Measurements from ENCODE around the gene KRT12.

KRT12 gene

DNA sequence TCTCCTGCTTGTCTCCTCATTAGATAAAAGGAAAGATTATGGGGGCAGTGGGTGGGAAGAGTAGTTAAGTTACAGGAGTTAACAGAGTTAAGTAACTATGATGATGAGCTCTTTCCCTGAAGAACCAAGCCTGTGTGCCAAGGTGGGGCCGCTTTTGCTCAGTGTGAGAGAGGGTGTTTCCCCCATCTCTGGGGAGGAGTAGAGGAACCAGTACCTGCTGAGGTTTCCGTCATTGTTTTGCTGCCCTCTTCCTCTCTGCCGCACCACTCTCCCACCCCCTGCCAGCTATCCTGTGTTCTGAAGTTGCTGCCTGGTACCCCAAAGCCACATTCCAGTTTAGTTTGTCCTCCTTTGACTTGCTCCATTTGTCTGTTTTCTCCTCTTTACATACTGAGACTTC is 23.8 kb downstream of the KRT12 start:
- DNase-seq (ENCODE audit: low spot score): no peak

DNA sequence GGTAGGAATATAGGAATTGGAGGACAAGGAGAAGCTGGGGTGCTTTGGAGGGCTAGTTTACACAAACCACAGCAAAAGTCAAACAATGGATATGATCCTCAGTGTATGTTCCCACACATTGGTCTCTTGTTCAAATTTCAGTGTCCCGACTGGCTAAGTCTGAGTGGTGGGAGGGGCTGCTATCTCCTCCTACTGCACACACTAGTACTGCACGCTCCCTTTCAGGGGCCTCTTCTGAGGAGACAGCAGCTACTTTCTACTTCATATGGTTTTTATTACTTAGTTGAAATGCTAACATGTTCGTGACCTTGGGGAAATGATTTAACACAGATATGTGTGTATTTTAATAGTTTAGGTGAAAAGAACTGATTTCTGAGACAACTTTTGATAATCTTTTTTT is 25.8 kb downstream of the KRT12 start:
- no peak for DNase-seq (ENCODE audit: low spot score)

DNA sequence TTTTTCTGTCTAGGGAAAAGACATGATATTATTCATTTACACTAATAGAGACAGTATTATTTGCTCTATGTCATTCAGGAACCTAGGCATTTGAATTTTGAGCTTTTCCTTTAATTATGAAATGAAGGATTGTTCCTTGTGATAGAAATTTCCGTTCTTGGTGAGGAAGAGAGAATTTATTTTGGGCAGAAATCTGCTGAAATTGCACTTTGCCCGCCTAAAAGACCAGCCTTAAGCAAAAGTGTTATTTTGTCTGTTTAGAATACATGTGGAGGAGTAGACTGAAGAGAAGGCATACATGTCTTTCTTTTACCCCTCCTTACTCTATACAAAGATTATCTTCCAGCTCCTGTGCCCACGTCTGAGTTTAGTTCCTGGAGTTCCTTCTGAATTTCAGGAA is 27.8 kb downstream of the KRT12 start:
- no peak for DNase-seq (ENCODE audit: low spot score)

DNA sequence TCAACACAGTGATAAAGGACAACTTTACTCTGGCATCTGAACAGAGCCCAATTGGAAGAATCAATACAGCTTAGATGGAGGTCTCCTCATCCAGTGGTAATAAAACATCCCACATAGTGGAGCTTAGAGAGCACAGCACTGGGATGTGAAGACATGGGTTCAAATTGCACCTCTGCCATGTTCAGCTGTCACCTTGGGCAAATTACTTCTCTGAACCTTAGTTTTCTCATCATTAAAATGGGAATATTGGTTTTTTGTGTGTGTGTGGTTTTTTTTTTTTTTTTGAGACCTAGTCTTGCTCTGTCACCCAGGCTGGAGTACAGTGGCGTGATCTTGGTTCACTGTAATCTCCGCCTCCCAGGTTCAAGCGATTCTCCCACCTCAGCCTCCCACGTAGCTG is 31.0 kb downstream of the KRT12 start:
- DNase-seq (ENCODE audit: low spot score): no peak

DNA sequence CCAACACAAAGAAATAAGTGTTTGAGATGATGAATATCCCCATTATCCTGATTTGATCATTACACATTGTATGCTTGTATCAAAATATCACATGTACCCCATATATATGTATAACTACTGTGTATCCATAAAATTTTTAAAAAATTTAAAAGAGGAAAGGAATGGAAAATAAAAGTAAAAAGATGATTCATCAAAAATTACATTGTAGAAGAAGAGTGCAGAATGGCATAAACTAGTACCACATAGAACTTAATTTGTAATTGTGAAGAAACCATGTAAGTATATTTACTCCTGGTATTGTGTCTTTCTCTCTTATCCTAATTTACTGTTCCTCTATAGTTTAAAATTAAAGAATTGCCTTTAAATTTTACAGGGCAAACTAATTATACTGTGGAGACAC is 33.1 kb downstream of the KRT12 start:
- DNase-seq (ENCODE audit: low spot score): no peak

DNA sequence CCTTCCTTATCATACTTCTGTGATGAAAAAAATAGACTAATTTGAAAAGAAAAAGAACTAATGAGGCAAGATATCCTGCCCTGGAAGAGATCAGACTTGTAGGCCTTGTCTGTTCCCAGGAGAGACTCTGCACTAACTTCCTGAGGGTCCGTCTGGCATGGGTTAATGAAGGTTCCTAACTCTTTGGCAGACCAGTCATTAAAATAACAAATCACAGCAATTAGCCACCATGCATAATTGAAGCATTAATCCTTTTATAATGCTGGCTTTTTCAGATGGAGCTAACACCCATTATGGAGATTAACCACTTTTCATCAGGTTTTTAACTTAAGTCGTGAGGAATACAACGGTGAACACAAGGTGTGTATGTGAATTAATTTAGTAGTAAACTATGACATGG is 34.2 kb downstream of the KRT12 start:
- no peak for DNase-seq (ENCODE audit: low spot score)

DNA sequence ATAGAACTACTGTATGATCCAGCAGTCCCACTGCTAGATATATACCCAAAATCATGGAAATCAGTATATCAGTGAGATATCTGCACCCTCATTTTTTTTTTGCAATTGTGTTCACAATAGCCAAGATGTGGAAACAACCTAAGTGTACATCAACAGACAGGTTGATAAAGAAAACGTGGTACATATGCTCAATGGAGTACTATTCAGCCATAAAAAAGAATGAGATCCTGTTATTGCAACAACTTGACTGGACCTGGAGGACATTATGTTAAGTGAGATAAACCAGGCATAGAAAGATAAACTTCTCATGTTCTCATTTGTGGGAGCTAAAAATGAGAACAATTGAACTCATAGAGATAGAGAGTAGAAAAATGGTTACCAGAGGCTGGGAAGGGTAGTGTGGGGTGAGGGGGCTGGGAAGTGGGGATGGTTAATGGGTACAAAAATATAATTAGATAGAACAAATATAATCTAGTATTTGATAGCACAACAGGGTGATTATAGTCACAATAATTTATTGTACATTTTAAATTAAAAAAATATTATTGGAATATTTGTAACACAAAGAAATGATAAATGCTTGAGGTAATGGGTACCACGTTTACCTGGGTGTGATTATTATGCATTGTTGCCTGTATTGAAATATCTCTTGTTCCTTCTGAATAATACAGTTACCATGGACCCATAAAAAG is 36.8 kb downstream of the KRT12 start:
- DNase-seq (ENCODE audit: low spot score): no peak

DNA sequence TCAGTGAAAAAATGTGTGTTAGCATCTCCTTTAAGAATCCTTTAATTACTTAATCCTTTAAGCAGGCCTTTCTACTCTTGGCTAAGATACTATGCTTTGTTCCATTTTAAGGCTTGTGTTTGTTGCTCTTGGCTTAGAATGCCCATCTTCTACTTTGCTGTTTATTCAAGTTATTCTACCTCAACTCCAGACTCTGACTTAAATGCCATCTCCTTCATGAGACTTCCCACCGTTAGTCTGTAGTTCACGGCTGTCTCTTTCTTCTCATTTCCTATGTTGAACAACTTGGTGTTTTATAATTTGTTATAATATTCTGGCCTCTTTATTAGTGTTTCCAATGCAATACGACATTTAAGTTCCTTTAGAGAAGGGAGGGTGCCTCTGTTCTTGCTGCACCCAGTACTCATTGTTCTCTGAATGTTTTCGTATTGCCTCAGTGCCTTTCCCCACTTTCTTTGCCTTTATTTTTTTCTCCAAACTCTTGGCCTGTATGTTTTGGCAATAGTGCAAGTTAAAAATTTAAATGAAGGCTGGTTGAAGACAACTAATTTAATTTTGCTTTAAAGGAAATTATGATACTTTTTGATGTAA is 38.5 kb downstream of the KRT12 start:
- DNase-seq (ENCODE audit: low spot score): no peak

DNA sequence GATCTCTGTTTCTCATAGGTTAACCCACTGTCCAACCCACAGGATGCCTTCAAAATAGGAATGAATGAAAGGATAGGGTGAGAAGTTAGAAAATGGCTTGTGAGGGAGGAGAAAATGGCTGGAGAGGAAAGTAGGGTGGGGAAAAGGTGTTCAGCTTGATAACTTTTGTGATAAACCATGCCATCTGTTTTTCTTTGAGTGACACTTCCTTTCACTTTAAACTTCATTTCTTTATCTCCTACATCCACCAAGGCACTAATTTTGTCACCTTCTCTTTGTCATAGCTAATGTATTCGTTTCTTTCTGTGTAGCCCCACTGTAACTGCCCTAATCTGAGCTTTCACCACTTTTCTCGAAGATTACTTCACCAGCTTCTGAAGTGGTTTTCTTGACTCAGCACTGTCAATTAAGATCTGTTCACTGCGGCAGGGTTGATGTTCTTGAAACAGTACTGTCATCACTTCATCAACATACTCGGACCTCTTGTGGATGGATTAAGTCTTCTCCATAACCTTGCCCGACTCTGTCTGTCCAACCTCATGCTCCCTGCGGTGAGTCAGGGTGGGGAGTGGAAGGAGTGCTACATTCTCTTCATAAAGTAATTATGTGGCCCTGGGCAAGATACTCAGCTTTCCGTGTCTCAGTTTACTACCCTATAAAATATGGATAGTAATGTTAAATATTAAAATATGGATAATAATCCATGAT is 39.1 kb downstream of the KRT12 start:
- no peak for DNase-seq (ENCODE audit: low spot score)

DNA sequence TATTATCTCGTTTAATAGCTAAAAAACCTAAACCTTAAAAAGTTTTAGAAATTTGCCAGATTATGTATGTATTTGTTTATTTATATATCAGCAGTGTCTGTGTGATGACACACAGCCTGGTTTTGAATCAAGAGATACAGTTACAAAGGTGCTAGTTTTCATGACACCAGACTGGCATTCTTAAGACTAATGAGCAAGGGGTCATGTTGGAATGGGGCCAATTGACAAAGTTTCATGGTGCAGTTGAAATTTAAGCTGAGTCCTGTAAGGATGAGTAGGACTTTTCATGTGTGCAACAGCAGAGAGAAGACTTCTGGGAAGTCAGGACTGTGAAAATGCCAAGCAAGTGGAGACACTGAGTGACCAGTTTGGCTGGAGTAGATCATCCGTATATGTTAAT is 41.4 kb downstream of the KRT12 start:
- DNase-seq (ENCODE audit: low spot score): no peak

DNA sequence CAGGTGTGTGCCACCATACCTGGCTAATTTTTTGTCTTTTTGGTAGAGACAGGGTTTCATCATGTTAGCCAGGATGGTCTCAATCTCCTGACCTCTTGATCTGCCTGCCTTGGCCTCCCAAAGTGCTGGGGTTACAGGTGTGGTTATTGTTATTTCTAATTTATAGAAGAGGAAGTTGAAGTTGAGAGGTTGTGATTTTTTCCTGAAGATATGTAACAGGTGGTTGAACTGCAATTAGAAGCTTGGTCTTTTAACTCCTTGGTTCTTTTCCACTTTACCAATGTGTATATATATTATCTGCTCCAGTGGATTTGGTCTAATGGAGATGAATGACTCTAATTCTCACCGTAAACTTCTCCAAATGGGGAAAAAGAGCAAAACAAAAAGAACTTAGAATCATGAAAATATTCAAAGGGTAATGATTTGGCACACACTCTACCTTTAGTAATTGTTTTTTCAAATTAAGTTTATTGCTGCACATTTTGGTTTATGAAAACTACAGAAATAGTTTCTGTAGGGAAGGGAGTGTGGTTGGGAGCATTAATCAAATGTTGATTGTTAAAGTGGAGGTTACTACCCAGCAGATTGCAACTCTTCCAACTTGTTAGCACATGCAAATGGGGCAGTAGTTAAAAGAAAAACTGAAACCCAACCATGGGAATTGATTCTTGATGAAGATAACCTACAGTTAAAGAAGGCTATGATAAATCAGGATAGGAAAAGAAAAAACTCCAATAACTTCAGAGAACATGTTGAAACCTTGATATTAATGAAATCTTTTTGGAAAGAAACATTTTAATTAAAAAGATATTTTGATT is 42.8 kb downstream of the KRT12 start:
- DNase-seq (ENCODE audit: low spot score): no peak

DNA sequence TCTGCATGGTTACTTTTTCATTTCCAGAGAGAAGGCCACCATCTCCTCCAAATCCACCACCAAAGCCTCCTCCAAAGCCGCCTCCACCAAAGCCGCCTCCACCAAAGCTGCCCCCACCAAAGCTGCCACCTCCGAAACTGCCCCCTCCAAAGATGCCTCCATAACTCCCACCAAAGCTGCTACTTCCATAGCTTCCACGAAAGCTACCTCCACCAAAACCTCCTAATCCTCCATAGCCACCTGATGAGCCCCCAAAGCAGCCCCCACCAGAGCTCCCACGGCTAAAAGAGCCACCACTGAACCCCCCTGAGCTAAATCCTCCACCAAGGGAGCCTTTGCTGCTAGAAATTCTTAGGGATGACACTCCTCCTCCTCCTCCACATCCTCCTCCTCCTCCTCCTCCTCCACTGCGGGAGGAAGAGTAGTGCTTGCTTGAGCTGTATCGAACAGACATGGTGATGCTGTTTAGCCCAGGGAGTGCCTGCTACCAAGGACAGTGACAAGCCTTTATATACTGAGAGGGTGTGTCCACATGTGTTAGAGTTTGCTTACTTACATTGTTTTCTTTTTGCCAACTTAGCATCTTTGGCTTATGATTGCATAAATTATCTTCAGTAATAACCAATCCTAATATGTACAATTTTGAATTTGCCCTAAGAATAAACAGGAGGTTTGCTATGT is 44.8 kb downstream of the KRT12 start, which contains the start of gene KRT10:
TSS of gene KRT10 (minus strand) at position 483 of the 681 bp plus-strand sequence. CDS start at position 454, 29 bp downstream.
- DNase-seq (ENCODE audit: low spot score): no peak

DNA sequence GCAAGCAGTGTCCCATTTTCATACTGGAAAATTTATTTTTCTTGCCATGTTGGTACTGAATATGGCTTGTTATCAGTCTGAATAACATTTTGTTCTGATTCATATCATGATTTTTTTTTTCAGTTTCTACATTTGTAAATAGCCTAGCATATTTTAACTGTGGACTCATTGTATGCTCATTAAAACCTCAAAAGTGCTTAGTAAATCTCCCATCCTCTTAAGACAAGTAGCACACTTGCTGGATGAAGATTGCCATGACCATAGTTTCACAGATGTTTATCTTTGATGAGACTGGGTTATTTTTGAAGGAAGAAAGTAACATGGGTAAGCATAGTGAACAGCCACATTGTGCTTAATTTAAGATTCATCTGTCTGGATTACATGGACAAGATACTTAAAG is 45.5 kb downstream of the KRT12 start:
- no peak for DNase-seq (ENCODE audit: low spot score)

DNA sequence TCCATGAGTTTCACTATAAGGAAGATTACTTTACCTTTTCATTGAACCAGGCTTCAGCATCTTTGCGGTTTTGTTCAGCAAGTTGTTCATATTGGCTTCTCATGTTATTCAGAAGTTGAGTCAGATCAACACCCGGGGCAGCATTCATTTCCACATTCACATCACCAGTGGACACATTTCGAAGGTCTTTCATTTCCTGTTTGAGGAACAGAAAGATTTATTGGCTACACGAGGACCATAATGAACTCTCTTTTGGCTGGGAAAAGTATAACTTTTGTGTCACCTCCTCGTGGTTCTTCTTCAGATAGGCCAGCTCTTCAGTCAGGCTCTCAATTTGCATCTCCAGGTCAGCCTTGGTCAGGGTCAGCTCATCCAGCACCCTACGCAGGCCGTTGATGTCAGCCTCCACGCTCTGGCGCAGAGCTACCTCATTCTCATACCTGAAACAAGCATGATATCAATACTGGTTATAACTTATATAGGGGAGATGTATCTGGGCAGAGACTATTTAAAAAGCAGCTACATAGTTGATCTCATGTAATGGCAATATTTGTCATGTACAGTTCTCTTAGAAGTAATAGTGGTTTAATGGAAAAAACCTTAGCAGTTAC is 46.7 kb downstream of the KRT12 start:
- DNase-seq (ENCODE audit: low spot score): no peak

DNA sequence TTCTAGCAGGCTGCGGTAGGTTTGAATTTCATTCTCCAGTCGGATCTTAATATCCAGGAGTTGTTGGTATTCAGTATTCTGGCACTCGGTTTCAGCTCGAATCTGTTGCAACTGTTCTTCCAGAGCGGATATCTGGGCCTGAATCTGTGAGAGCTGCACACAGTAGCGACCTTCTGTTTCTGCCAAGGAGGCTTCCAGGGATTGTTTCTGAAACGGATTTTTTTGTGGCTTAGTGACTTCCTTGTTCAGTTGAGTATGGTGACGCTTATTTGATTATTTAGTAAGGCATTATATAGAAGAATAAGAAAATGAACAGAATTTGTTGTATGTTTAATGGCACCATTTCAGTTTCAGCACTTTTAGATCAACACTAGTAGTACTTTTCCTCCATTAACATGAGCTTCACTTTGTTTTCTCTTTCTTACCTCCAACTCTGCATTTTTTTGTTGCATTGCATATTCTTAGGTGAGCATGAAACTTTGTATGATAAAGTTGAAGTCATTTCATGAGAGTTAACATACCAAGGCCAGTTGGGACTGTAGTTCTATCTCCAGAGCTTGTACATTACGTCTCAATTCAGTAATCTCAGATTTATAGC is 47.4 kb downstream of the KRT12 start:
- no peak for DNase-seq (ENCODE audit: low spot score)

DNA sequence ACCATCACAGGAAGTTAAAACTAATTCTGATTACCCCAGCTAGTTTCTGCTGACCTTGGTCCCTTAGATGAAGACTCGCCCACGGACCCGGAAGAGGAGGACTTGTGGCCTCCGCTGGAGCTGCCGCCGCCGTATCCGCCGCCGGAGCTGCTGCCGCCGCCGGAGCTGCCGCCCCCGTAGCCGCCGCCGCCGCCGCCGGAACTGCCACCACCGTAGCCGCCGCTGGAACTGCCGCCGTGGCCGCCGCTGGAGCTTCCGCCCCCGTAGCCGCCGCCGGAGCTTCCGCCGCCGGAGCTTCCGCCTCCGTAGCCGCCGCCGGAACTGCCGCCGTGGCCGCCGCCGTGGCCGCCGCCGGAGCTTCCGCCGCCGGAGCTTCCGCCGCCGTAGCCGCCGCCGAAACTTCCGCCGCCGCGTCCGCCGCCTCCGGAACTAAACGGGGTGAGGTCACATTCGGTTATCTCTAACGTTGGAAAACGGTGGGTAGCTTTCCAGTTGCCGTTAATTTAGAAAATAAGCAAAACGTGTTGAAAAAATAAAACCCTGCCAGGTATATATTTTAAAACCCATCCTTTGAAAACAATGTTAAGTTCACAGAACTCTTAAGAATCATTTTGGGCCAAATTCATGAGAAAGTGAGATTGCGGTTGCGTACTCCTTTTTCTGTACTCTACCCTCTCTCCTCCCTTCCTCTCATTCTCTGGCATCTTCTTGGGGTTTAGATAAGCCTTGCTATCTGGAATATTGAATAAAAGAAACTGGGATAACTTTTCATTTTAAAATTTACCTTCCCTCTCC is 48.1 kb downstream of the KRT12 start:
- DNase-seq (ENCODE audit: low spot score): peak; percentile 75

DNA sequence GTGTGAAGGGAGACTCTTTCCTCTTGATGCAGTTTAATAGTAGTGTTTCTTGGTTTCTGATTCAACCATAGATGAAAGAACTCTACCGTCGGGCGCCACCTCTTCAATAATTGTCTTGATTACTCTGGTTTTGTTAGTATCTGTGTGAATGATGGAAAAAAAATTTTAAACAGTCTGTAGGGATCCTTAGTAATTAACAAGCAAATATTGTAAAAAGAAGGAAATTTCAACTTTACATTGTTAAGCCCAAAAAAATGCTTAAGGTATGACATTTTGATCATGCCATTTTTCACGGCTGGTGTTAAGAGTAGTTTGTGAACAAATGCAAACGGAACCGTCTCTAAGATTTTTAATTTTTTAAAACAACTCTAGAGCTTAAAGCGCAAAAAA is 48.7 kb downstream of the KRT12 start:
- peak; percentile 4 for DNase-seq (ENCODE audit: low spot score)

DNA sequence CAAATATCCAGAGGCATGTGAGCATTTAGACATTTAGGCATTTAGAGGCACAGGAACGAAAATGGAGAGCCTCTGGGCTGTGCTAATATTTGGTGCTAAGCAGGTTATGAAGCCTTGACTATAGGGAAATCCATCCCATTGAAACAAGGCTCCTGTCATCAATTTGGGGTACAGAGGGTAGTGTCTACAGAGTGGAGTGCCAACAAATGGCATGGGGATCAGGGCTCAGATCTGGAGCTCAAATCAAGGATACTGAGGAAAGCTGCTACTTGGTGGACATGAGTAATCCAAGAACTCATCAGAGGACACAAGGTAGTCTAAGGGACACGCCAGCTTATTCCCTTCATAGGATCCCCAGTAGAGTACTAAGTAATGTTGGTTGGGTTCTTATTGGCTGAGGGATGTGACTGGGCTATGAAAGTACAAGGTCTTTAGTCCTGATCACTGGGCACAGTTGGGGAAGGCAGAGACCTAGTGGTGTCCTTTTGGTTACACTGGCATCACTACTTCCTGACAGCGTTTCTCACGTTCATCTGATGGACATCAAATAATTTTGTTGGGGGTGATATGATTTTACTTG is 49.8 kb downstream of the KRT12 start:
- no peak for DNase-seq (ENCODE audit: low spot score)

DNA sequence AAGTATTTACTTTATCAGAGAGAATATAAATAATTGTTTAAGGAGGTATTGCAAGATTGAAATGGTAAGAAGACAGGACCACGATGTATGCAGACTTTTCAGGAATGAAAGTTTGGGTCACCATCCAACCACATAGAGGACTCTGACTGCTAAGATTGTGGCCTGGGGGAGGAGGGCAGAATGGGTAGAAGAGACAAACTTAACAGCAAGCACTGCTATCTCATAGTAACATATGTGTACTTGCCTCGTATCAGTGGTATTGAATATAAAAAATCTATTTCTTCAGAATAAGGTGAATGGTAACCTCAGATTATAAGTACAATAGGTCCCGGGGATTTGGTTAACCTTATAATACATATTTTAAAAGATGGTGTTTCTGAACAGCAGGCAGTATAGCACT is 50.5 kb downstream of the KRT12 start:
- no peak for DNase-seq (ENCODE audit: low spot score)

DNA sequence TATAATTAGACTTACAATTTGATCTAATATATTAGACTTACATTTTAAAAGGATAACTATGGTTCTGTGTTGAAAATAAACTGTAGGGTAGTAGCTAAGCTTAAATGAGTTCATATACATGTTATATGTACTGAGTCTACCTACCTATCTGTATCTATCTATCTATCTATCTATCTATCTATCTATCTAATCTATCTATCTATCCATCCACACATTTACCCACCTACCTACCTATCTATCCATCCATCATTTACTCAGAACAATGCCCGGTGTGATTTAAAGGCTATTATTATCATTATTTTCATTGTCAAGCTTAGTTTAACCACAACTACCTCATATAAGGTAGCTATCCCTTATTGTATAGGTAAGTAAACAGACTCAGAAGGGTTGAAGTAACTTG is 51.6 kb downstream of the KRT12 start:
- no peak for DNase-seq (ENCODE audit: low spot score)
